Measurements from ENCODE around the gene FBLN2.

DNA sequence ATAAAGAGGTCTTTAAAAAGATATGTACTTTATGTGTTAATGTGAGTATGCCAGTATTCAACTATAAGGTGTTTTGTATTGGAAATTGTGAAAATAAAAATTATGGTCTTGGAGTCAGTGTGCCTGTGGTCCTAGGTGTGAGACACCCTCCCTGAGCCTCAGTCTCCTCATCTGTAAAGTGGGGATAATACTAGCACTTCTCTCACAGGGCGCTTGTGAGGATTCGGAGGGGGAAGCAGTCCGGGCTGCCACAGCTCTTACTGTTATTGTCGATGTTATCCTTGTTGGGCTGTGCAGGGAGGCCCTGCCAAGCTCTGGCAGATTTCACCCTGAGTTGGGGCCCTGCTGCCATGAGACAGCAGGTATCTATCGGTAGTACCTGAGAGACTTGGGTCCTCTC, 26.7 kb upstream of the FBLN2 start:
- no peak for TF ChIP-seq CTCF (IDR thresholded peaks at IDR 0.05; ENCODE audit: low read depth, low read length)
- TF ChIP-seq POLR2A (IDR thresholded peaks at IDR 0.05; ENCODE audit: extremely low read depth, insufficient read length): no peak
- TF ChIP-seq, protein P1, sequence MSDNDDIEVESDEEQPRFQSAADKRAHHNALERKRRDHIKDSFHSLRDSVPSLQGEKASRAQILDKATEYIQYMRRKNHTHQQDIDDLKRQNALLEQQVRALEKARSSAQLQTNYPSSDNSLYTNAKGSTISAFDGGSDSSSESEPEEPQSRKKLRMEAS (IDR thresholded peaks at IDR 0.05; ENCODE audit: low read depth, low read length): no peak
